ENCODE results near the gene EFNB1.

GRCh38 chrX:68839771-68840170, 10.9 kb downstream of the EFNB1 start:
- TF ChIP-seq CTCF (IDR thresholded peaks at IDR 0.05) (no peak), POLR2A (IDR thresholded peaks at IDR 0.05) (no peak)
